SU-DHL-6 (cell line): ENCODE results near the gene USP17L22.
"Not testable (repeated sequence)": the region's sequence is repeated elsewhere in the genome, so short reads cannot be mapped to it uniquely, and the experiment has no call there.

Experiments used
- H2AFZ ChIP-seq: fragments of 200-600 bp; sonication (generic); 2 replicates; pipeline ENCODE4 v1.6.1; 2014; ENCODE audit warnings: low read depth, mild to moderate bottlenecking, moderate library complexity, mixed read lengths, antibody characterized with exemption, low read length; ENCODE audit not compliant: severe bottlenecking
- H3F3A ChIP-seq: fragments of 200-600 bp; shearing (Covaris generic); 2 replicates; pipeline ENCODE4 v1.6.0; 2016; ENCODE audit warnings: antibody characterized with exemption, mild to moderate bottlenecking; ENCODE audit not compliant: insufficient read depth
- H3K27ac ChIP-seq: fragments of 200-600 bp; sonication (generic); 2 replicates; pipeline ENCODE4 v1.5.1; 2016; ENCODE audit warnings: low read depth, mild to moderate bottlenecking, low read length, moderate library complexity, mixed read lengths
- H3K27me3 ChIP-seq: fragments of 200-600 bp; sonication (generic), shearing (Covaris generic); 2 replicates; pipeline ENCODE4 v1.6.0; 2014; ENCODE audit warnings: mild to moderate bottlenecking, low read length
- H3K36me3 ChIP-seq: fragments of 200-600 bp; sonication (generic); 2 replicates; pipeline ENCODE4 v1.6.1; 2014; ENCODE audit warnings: mild to moderate bottlenecking, low read length, mixed read lengths
- H3K4me2 ChIP-seq: fragments of 300-600, 200-600 bp; shearing (Covaris generic), sonication (generic); 2 replicates; pipeline ENCODE4 v1.6.0; 2014; ENCODE audit warnings: low read length, low read depth, mild to moderate bottlenecking; ENCODE audit not compliant: poor library complexity, severe bottlenecking
- H3K4me3 ChIP-seq: fragments of 200-600 bp; sonication (generic); 2 replicates; pipeline ENCODE4 v1.5.1; 2014; ENCODE audit warnings: antibody characterized with exemption, low read length, mild to moderate bottlenecking, mixed read lengths; ENCODE audit not compliant: insufficient read depth, poor library complexity, severe bottlenecking
- H3K79me2 ChIP-seq: fragments of 200-600 bp; sonication (generic); 2 replicates; pipeline ENCODE4 v1.6.1; 2014; ENCODE audit warnings: mild to moderate bottlenecking, low read length, moderate library complexity; ENCODE audit not compliant: insufficient read depth
- H3K9ac ChIP-seq: fragments of 200-600 bp; sonication (generic); 2 replicates; pipeline ENCODE4 v1.7.0; 2014; ENCODE audit warnings: mild to moderate bottlenecking, low read length
- H3K9me2 ChIP-seq: fragments of 200-600 bp; sonication (generic); replicated peaks from 2 replicates; pipeline ENCODE4 v1.6.1; 2014; ENCODE audit warnings: low read length; ENCODE audit not compliant: insufficient read depth
- H3K9me3 ChIP-seq: fragments of 200-600 bp; sonication (generic); 2 replicates; pipeline ENCODE4 v1.6.1; 2014; ENCODE audit warnings: low read length, mixed read lengths; ENCODE audit not compliant: insufficient read depth
- H4K20me1 ChIP-seq: fragments of 200-600 bp; sonication (generic); 2 replicates; pipeline ENCODE4 v1.6.1; 2014; ENCODE audit warnings: low read depth, mild to moderate bottlenecking, antibody characterized with exemption, low read length, moderate library complexity, mixed read lengths

The USP17L22 gene, protein sequence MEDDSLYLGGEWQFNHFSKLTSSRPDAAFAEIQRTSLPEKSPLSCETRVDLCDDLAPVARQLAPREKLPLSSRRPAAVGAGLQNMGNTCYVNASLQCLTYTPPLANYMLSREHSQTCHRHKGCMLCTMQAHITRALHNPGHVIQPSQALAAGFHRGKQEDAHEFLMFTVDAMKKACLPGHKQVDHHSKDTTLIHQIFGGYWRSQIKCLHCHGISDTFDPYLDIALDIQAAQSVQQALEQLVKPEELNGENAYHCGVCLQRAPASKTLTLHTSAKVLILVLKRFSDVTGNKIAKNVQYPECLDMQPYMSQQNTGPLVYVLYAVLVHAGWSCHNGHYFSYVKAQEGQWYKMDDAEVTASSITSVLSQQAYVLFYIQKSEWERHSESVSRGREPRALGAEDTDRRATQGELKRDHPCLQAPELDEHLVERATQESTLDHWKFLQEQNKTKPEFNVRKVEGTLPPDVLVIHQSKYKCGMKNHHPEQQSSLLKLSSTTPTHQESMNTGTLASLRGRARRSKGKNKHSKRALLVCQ

DNA sequence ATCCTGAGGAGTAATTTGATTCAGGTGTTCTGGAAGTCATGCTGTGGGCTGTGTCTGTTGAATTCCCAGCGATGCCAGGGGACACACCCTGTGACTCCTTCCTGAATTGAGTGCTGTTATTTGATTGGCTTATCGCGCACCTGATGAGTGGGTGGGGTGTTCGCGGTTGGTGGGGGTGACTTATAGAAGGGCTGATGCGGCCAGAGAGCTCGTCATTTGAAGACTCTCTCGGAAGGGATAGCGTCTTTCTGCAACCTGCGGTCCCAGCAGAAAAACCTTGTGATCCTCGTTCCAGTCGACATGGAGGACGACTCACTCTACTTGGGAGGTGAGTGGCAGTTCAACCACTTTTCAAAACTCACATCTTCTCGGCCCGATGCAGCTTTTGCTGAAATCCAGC lies at the start of gene USP17L22:
Gene USP17L22, plus strand, starts transcription at position 301 of the 400 bp plus-strand sequence. Its CDS starts 0 bp downstream, at position 301.
- H3K9ac ChIP-seq, H3K27me3 ChIP-seq, H3K4me3 ChIP-seq, H3K79me2 ChIP-seq, H3F3A ChIP-seq, H3K4me2 ChIP-seq, H4K20me1 ChIP-seq, H3K36me3 ChIP-seq, H3K27ac ChIP-seq, H3K9me2 ChIP-seq, H3K9me3 ChIP-seq, H2AFZ ChIP-seq: not testable (repeated sequence)

DNA sequence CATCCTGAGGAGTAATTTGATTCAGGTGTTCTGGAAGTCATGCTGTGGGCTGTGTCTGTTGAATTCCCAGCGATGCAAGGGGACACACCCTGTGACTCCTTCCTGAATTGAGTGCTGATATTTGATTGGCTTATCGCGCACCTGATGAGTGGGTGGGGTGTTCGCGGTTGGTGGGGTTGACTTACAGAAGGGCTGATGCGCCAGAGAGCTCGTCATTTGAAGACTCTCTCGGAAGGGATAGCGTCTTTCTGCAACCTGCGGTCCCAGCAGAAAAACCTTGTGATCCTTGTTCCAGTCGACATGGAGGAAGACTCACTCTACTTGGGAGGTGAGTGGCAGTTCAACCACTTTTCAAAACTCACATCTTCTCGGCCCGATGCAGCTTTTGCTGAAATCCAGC lies 47.6 kb upstream of the USP17L22 start, which contains the start of gene USP17L12:
Gene USP17L12, plus strand, starts transcription at position 301 of the 400 bp plus-strand sequence. Its CDS starts 0 bp downstream, at position 301.
- not testable (repeated sequence) for H3K79me2 ChIP-seq, H3K27me3 ChIP-seq, H3F3A ChIP-seq, H3K9me3 ChIP-seq, H3K27ac ChIP-seq, H2AFZ ChIP-seq, H3K9ac ChIP-seq, H3K4me3 ChIP-seq, H3K4me2 ChIP-seq, H3K36me3 ChIP-seq, H4K20me1 ChIP-seq, H3K9me2 ChIP-seq

DNA sequence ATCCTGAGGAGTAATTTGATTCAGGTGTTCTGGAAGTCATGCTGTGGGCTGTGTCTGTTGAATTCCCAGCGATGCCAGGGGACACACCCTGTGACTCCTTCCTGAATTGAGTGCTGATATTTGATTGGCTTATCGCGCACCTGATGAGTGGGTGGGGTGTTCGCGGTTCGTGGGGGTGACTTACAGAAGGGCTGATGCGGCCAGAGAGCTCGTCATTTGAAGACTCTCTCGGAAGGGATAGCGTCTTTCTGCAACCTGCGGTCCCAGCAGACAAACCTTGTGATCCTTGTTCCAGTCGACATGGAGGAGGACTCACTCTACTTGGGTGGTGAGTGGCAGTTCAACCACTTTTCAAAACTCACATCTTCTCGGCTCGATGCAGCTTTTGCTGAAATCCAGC lies 42.8 kb upstream of the USP17L22 start, which contains the start of gene USP17L13:
Gene USP17L13, plus strand, starts transcription at position 301 of the 400 bp plus-strand sequence. Its CDS starts 0 bp downstream, at position 301.
- not testable (repeated sequence) for H3K36me3 ChIP-seq, H3K27ac ChIP-seq, H3K4me2 ChIP-seq

DNA sequence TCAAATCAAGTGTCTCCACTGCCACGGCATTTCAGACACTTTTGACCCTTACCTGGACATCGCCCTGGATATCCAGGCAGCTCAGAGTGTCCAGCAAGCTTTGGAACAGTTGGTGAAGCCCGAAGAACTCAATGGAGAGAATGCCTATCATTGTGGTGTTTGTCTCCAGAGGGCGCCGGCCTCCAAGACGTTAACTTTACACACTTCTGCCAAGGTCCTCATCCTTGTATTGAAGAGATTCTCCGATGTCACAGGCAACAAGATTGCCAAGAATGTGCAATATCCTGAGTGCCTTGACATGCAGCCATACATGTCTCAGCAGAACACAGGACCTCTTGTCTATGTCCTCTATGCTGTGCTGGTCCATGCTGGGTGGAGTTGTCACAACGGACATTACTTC lies 37.2 kb upstream of the USP17L22 start:
- not testable (repeated sequence) for H2AFZ ChIP-seq, H3K4me3 ChIP-seq, H3K9me2 ChIP-seq, H3K36me3 ChIP-seq, H4K20me1 ChIP-seq, H3K9ac ChIP-seq, H3K4me2 ChIP-seq, H3K27me3 ChIP-seq, H3K27ac ChIP-seq, H3K9me3 ChIP-seq, H3K79me2 ChIP-seq, H3F3A ChIP-seq

More for the DNA sequence above, 42.8 kb upstream of the USP17L22 start, which contains the start of gene USP17L13:
- H3F3A ChIP-seq, H3K9ac ChIP-seq, H3K9me3 ChIP-seq, H3K79me2 ChIP-seq, H2AFZ ChIP-seq, H3K9me2 ChIP-seq, H4K20me1 ChIP-seq, H3K4me3 ChIP-seq, H3K27me3 ChIP-seq: not testable (repeated sequence)

DNA sequence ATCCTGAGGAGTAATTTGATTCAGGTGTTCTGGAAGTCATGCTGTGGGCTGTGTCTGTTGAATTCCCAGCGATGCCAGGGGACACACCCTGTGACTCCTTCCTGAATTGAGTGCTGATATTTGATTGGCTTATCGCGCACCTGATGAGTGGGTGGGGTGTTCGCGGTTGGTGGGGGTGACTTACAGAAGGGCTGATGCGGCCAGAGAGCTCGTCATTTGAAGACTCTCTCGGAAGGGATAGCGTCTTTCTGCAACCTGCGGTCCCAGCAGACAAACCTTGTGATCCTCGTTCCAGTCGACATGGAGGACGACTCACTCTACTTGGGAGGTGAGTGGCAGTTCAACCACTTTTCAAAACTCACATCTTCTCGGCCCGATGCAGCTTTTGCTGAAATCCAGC lies 33.3 kb upstream of the USP17L22 start, which contains the start of gene USP17L15:
Gene USP17L15, plus strand, starts transcription at position 301 of the 400 bp plus-strand sequence. Its CDS starts 0 bp downstream, at position 301.
- not testable (repeated sequence) for H2AFZ ChIP-seq, H3K36me3 ChIP-seq, H3K27ac ChIP-seq, H3K4me2 ChIP-seq, H4K20me1 ChIP-seq, H3K27me3 ChIP-seq, H3K4me3 ChIP-seq, H3K9me2 ChIP-seq, H3K9me3 ChIP-seq, H3K79me2 ChIP-seq, H3F3A ChIP-seq, H3K9ac ChIP-seq

DNA sequence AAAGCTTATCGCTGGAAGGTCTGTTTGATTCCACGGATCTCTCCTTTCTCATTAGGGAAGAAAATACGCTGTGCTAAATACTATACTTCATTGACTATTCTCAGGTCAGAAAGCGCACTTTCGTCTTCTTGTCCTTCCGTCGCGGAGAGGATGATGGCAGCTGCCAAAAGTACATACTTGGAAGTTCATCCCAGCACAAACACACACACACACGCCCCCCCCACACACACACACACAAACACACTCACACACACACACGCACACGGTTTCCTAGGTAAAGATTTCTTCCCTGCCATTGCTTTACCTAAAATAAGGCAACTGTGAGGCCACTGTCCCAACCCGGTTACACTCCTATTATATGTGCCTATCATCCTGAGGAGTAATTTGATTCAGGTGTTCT lies 29.0 kb upstream of the USP17L22 start:
- not testable (repeated sequence) for H3K27ac ChIP-seq, H3K4me3 ChIP-seq, H3K9ac ChIP-seq, H3K79me2 ChIP-seq, H3F3A ChIP-seq, H3K9me3 ChIP-seq, H4K20me1 ChIP-seq, H3K4me2 ChIP-seq, H2AFZ ChIP-seq, H3K36me3 ChIP-seq, H3K27me3 ChIP-seq, H3K9me2 ChIP-seq

DNA sequence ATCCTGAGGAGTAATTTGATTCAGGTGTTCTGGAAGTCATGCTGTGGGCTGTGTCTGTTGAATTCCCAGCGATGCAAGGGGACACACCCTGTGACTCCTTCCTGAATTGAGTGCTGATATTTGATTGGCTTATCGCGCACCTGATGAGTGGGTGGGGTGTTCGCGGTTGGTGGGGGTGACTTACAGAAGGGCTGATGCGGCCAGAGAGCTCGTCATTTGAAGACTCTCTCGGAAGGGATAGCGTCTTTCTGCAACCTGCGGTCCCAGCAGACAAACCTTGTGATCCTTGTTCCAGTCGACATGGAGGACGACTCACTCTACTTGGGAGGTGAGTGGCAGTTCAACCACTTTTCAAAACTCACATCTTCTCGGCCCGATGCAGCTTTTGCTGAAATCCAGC lies 23.8 kb upstream of the USP17L22 start, which contains the start of gene USP17L17:
Gene USP17L17, plus strand, starts transcription at position 301 of the 400 bp plus-strand sequence. Its CDS starts 0 bp downstream, at position 301.
- H3K9me2 ChIP-seq, H3K9ac ChIP-seq, H4K20me1 ChIP-seq, H3K27ac ChIP-seq, H3F3A ChIP-seq, H3K4me3 ChIP-seq, H3K27me3 ChIP-seq, H3K4me2 ChIP-seq, H3K36me3 ChIP-seq, H3K9me3 ChIP-seq, H3K79me2 ChIP-seq, H2AFZ ChIP-seq: not testable (repeated sequence)
